Endothelial cell of umbilical vein (primary cell): ENCODE results near the gene EFR3B. TPM values are rescaled to one million over a fixed set of nuclear protein-coding genes. Genes with fewer than 3 reads are reported as not detected.

Experiments used
- BruUV-seq: library from RNA; stranded (reverse); fragments of 400-500 nt; replicated peaks from 2 replicates; lab custom pipeline; 2021; lab: Mats Ljungman, UMichigan
- CTCF ChIA-PET: fragments of 300-600, 350-600 bp; sonication (Branson Sonifier 250); formaldehyde crosslinking; loops from one replicate; lab custom pipeline; 2021; ENCODE audit warnings: antibody characterized with exemption, inconsistent platforms; lab: Charles Lee
- POLR2A ChIA-PET: fragments of 300-600, 350-600 bp; sonication (Branson Sonifier 250); formaldehyde crosslinking; loops from one replicate; lab custom pipeline; 2021; ENCODE audit warnings: antibody characterized with exemption, inconsistent platforms; lab: Charles Lee
- DNase-seq: peaks from one replicate; pipeline ENCODE4 v3.0.0-alpha.2; 2011; ENCODE audit warnings: low read depth, low spot score
- FAIRE-seq: peaks from 2 replicates; lab custom pipeline; 2011; peaks lifted over from hg19 to GRCh38; lab: Jason Lieb, UNC
- H2AFZ ChIP-seq: 2 replicates; pipeline ENCODE4 v1.6.0; 2012; ENCODE audit warnings: low read depth, low read length, control low read depth, inconsistent platforms
- H3K27ac ChIP-seq: 2 replicates; pipeline ENCODE4 v1.5.1; 2011; ENCODE audit warnings: low read depth, mild to moderate bottlenecking, control low read depth, low read length, moderate library complexity; ENCODE audit not compliant: insufficient read depth
- H3K27me3 ChIP-seq, 2 experiments: 2 replicates each; pipeline versions ENCODE4 v1.6.0 to v1.6.1; 2011; ENCODE audit warnings: low read length in 2 of 2, mixed read lengths in 1 of 2; ENCODE audit not compliant: control insufficient read depth in 2 of 2, insufficient read depth in 2 of 2
- H3K36me3 ChIP-seq, 2 experiments: 2 replicates in 1 of 2; 3 replicates in 1 of 2; pipeline ENCODE4 v1.5.1; 2011; ENCODE audit warnings: low read length in 2 of 2, mild to moderate bottlenecking in 1 of 2, moderate library complexity in 1 of 2; ENCODE audit not compliant: control insufficient read depth in 2 of 2, insufficient read depth in 2 of 2; ENCODE audit errors: extremely low read depth in 1 of 2
- H3K4me1 ChIP-seq: 3 replicates; pipeline ENCODE4 v1.5.1; 2011; ENCODE audit warnings: mild to moderate bottlenecking, low read length; ENCODE audit not compliant: control insufficient read depth, insufficient read depth; ENCODE audit errors: extremely low read depth
- H3K4me2 ChIP-seq: 2 replicates; pipeline ENCODE4 v1.6.1; 2011; ENCODE audit warnings: low read length, control low read depth, mixed read lengths; ENCODE audit not compliant: insufficient read depth
- H3K4me3 ChIP-seq, 3 experiments: fragments of 200-600 bp in 1 of 3; sonication (generic), shearing (Covaris generic) in 1 of 3; replicated peaks in 1 of 3; 2 replicates each; pipeline ENCODE4 v1.5.1; 2011 to 2016; ENCODE audit warnings: control low read depth in 3 of 3, low read length in 3 of 3, mild to moderate bottlenecking in 2 of 3, inconsistent platforms in 1 of 3, low read depth in 1 of 3, moderate library complexity in 1 of 3; ENCODE audit not compliant: insufficient read depth in 1 of 3
- H3K79me2 ChIP-seq: 2 replicates; pipeline ENCODE4 v1.6.0; 2012; ENCODE audit warnings: low read length, inconsistent platforms; ENCODE audit not compliant: control insufficient read depth, insufficient read depth
- H3K9ac ChIP-seq: replicated peaks from 2 replicates; pipeline ENCODE3; 2011; ENCODE audit warnings: low read length, control low read depth; ENCODE audit not compliant: insufficient read depth; ENCODE audit errors: extremely low read depth
- H3K9me1 ChIP-seq: replicated peaks from 3 replicates; pipeline ENCODE4 v1.6.0; 2011; ENCODE audit warnings: mild to moderate bottlenecking, low read length; ENCODE audit not compliant: control insufficient read depth, insufficient read depth; ENCODE audit errors: extremely low read depth
- H3K9me3 ChIP-seq: replicated peaks from 2 replicates; pipeline ENCODE4 v1.5.1; 2012; ENCODE audit warnings: low read length, inconsistent platforms; ENCODE audit not compliant: control insufficient read depth, insufficient read depth
- H4K20me1 ChIP-seq: replicated peaks from 2 replicates; pipeline ENCODE3; 2011; ENCODE audit warnings: mild to moderate bottlenecking, low read length; ENCODE audit not compliant: control insufficient read depth, insufficient read depth; ENCODE audit errors: extremely low read depth
- CTCF ChIP-seq, 2 donors: IDR thresholded peaks; 1 replicate in 1 of 2; 2 replicates in 1 of 2; pipeline ENCODE4 v1.5.1; 2011; ENCODE audit warnings: low read length in 2 of 2, mild to moderate bottlenecking in 2 of 2, moderate library complexity in 2 of 2, control low read depth in 1 of 2, inconsistent platforms in 1 of 2, low read depth in 1 of 2; ENCODE audit not compliant: insufficient read depth in 1 of 2; ENCODE audit errors: extremely low read depth in 1 of 2
- EZH2 ChIP-seq: IDR thresholded peaks from 2 replicates; pipeline ENCODE4 v1.6.1; 2012; ENCODE audit warnings: borderline replicate concordance, low read depth, mild to moderate bottlenecking, moderate library complexity, low read length, inconsistent platforms; ENCODE audit not compliant: severe bottlenecking
- FOS ChIP-seq: IDR thresholded peaks from 2 replicates; pipeline ENCODE4 v1.6.1; 2011; ENCODE audit warnings: mild to moderate bottlenecking, low read length, moderate library complexity, borderline replicate concordance; ENCODE audit not compliant: insufficient read depth
- GATA2 ChIP-seq: IDR thresholded peaks from 2 replicates; pipeline ENCODE4 v1.7.0; 2011; ENCODE audit warnings: low read depth, mild to moderate bottlenecking, moderate library complexity, mixed read lengths, low read length; ENCODE audit not compliant: insufficient read length, insufficient read depth
- JUN ChIP-seq: IDR thresholded peaks from 2 replicates; pipeline ENCODE4 v1.6.1; 2011; ENCODE audit warnings: borderline replicate concordance, low read depth; ENCODE audit not compliant: insufficient read length, insufficient read depth
- MAX ChIP-seq: IDR thresholded peaks from 2 replicates; pipeline ENCODE4 v1.6.1; 2011; ENCODE audit not compliant: insufficient read depth, insufficient read length
- MYC ChIP-seq: IDR thresholded peaks from one replicate; pipeline ENCODE4 v1.6.1; 2011; ENCODE audit warnings: mild to moderate bottlenecking, low read depth, low read length
- POLR2A ChIP-seq: IDR thresholded peaks from 2 replicates; pipeline ENCODE4 v1.6.1; 2012; ENCODE audit warnings: low read depth, mild to moderate bottlenecking, control low read depth, low read length
- POLR2AphosphoS5 ChIP-seq: IDR thresholded peaks from 2 replicates; pipeline ENCODE4 v1.6.1; 2012; ENCODE audit warnings: low read depth, mild to moderate bottlenecking, control low read depth, low read length, moderate library complexity; ENCODE audit not compliant: insufficient read depth
- dilution Hi-C: fragments of 300-500 bp; cut with MboI; formaldehyde crosslinking; loops from one replicate; pipeline ENCODE4 v1.15.0; 2019; ENCODE audit warnings: low sequenced_read_pairs; ENCODE audit not compliant: extremely low pct_ligation_motif_present
- intact Hi-C: fragments of 100-400 bp; cut with micrococcal nuclease; formaldehyde crosslinking; loops from one replicate; pipeline ENCODE4 v1.10.0; 2022
- polyA plus RNA-seq, 4 experiments: library from polyadenylated mRNA; depleted of rRNA in 3 of 4; stranded (reverse) in 3 of 4; unstranded in 1 of 4; fragments of >200 nt; gene quantifications; 2 replicates each; pipeline versions ENCODE4 v1.2.1 to v1.2.3, GENCODE V29; 2011 to 2012; ENCODE audit warnings: missing spikeins in 1 of 4
- total RNA-seq: library from RNA; stranded (reverse); gene quantifications from 2 replicates; pipeline ENCODE4 v1.2.3, GENCODE V29; 2021

EFR3B gene
- total and polyA plus RNA-seq, 2 donors (not counting 3 experiments of a cell fraction or from before 2014, with no cell fraction given), result 0.15 to 0.77 TPM

GRCh38 chr2:25026008-25026530 lies 15.8 kb upstream of the EFR3B start:
- DNase-seq, result no peak
- no TSS peak for BruUV-seq
- Histone ChIP-seq H3K4me3 (no peak overlapping the region), H2AFZ (no peak overlapping the region), H3K27ac (no peak overlapping the region), H4K20me1 (no peaks in the 10 kb centered on the region), H3K9me3 (no peaks in the 10 kb centered on the region), H3K27me3 (peaks cover 7 to 9% of the 10 kb centered on the region in 2 experiments), H3K9ac (no peak overlapping the region), H3K4me2 (no peak overlapping the region), H3K36me3 (no peaks in the 10 kb centered on the region), H3K4me1 (no peaks in the 10 kb centered on the region), H3K79me2 (no peaks in the 10 kb centered on the region), H3K9me1 (no peaks in the 10 kb centered on the region)
- dilution Hi-C loops (no loop called here), intact Hi-C loops (no loop called here)
- TF ChIP-seq EZH2 (no peak), MAX (no peak), CTCF (IDR thresholded peaks at IDR 0.05; ENCODE audit: extremely low read depth in 1 of 2, insufficient read depth in 1 of 2, low read depth in 1 of 2, low read length in 2 of 2) (no peak), POLR2A (no peak), MYC (no peak), GATA2 (no peak), FOS (no peak), JUN (no peak), POLR2AphosphoS5 (no peak)
- ChIA-PET POLR2A (no interaction called here), CTCF (interaction anchor here (1.4 to 1.5 kb wide), 2 partner anchors 10 to 103 kb away, joined by 3 to 4 read pairs; no protein-coding TSS in a partner anchor)
- no peak for FAIRE-seq
